Urinary bladder (tissue), 4 donors: Measurements from ENCODE around the gene NID2. TPM values are rescaled to one million over a fixed set of nuclear protein-coding genes. Genes with fewer than 3 reads are reported as not detected.

Experiments
- DNase-seq: peaks from one replicate; pipeline ENCODE4 v3.0.0-alpha.2; 2015; ENCODE audit errors: extremely low spot score
- H3K27ac ChIP-seq: one replicate; pipeline ENCODE4 v1.5.1; 2013; ENCODE audit warnings: low read depth, mild to moderate bottlenecking, moderate library complexity
- H3K36me3 ChIP-seq: one replicate; pipeline ENCODE4 v1.6.1; 2013; ENCODE audit warnings: mild to moderate bottlenecking, moderate library complexity; ENCODE audit not compliant: insufficient read depth
- H3K4me1 ChIP-seq: one replicate; pipeline ENCODE4 v1.6.1; 2013; ENCODE audit warnings: mild to moderate bottlenecking, moderate library complexity; ENCODE audit not compliant: insufficient read depth
- H3K4me3 ChIP-seq: one replicate; pipeline ENCODE4 v1.5.1; 2013; ENCODE audit warnings: low read depth, low read length
- WGBS: extraction: QIAGEN DNeasy Blood & Tissue Kit; methylation state at CpG from one replicate; pipeline ENCODE4 v1.1.7; 2013; 5-methylcytosine and 5-hydroxymethylcytosine counted together
- polyA plus RNA-seq: library from polyadenylated mRNA; stranded (reverse); fragments of 200-250 nt; gene quantifications from one replicate; pipeline ENCODE4 v1.2.3, GENCODE V29; 2013
- total RNA-seq: library from RNA; depleted of rRNA; stranded (reverse); fragments of >200 nt; gene quantifications from one replicate; pipeline ENCODE4 v1.2.3, GENCODE V29; 2014
- donor health status: healthy with polysubstance abuse.
- donor health status: healthy.

The NID2 gene
- total and polyA plus RNA-seq, 2 donors, result 12.5 to 102 TPM

DNA sequence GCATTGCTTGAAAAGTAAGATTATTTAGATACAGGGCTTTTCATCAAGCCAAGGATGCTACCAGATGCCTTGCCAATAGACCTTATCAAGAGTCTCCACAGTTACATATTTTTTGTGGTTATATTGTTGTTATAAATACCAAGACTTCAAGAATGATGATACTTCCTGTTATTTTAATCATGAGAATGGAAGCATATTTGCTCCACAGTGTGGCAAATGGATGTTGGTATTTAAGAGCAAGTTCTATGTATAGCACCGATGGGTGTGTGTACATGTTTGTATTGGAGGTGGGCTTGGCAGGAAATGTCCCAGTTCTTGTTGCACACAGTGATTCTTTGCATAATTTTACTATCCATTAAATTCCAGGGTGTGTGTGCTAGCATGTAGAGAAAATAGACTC, 4.4 kb upstream of the NID2 start:
- Histone ChIP-seq H3K36me3 (no peaks in the 10 kb centered on the region), H3K4me1 (no peaks in the 10 kb centered on the region), H3K27ac (no peak overlapping the region), H3K4me3 (no peak overlapping the region)
- DNase-seq, result no peak
- WGBS, result 58% methylated on average over 1 of the region's 1 CpG

DNA sequence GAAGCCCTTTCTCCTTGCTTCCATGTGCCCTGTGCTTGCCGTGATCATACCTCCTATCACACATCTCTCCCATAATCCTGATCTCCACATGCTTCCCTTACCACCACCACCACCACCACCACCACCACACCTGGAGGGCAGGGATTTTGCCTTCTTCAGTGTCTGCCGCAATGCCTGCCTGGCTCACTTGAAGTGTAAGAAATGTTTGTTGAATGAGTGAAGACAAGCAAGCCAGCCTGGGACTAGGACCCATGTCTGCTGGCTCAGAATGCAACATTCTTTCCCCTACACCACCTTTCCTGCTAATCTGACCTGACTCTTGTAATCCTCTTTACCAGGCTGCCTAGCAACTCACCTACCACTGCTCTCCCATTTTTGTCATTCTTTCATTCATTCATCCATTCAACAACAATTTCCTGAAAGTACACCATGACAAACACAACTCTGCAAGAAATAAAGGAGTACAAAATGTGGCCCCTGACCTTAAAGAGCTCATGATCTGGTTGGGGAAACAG, 3.5 kb upstream of the NID2 start:
- H3K36me3 ChIP-seq, result no peaks in the 10 kb centered on the region
- H3K27ac ChIP-seq, result no peak overlapping the region
- no peak overlapping the region for H3K4me3 ChIP-seq
- 92% methylated on average over 2 of the region's 2 CpGs for WGBS
- no peak for DNase-seq
- H3K4me1 ChIP-seq, result no peaks in the 10 kb centered on the region

DNA sequence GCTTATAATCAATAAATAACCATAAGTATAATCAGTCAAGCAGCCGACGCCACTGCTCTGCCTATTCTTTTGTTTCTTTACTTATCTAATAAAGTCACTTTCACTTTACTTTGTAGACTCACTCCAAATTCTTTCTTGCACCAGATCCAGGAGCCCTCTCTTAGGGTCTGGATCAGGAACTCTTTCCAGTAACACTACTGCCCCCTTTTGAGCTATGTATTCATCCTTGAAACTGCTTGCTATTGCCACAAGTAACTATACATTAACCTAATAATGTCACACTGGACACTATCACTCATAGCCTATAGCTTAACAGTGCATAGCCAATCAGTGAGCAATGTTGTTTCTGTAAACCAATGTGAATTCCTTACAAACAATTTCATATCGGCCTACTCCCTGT, 2.8 kb upstream of the NID2 start:
- H3K36me3 ChIP-seq, result no peaks in the 10 kb centered on the region
- DNase-seq, result no peak
- 52% methylated on average over 3 of the region's 3 CpGs for WGBS
- no peak overlapping the region for H3K27ac ChIP-seq
- no peaks in the 10 kb centered on the region for H3K4me1 ChIP-seq
- no peak overlapping the region for H3K4me3 ChIP-seq

DNA sequence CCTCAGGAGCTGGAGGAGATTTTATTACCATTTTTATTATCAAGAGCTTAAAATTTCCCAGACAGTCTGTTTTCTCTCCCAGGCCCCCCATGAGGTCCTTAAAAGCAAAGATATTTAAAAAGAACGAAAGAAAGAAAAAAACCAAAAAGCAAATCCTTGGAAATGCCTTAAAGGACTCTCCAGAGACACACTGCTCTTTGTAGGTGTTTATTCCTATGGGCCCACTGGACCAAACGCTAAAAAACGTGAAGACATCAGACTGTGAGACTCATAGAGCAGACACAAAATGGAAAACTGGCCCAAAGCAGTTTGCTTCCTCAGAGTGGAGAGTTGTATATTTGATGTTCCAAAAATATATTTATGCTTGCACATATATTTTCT, 1.2 kb upstream of the NID2 start:
- Histone ChIP-seq H3K4me1 (no peaks in the 10 kb centered on the region), H3K36me3 (no peaks in the 10 kb centered on the region), H3K4me3 (peak overlapping the region; percentile 66), H3K27ac (no peak overlapping the region)
- no peak for DNase-seq
- WGBS, result 43% methylated on average over 3 of the region's 3 CpGs

DNA sequence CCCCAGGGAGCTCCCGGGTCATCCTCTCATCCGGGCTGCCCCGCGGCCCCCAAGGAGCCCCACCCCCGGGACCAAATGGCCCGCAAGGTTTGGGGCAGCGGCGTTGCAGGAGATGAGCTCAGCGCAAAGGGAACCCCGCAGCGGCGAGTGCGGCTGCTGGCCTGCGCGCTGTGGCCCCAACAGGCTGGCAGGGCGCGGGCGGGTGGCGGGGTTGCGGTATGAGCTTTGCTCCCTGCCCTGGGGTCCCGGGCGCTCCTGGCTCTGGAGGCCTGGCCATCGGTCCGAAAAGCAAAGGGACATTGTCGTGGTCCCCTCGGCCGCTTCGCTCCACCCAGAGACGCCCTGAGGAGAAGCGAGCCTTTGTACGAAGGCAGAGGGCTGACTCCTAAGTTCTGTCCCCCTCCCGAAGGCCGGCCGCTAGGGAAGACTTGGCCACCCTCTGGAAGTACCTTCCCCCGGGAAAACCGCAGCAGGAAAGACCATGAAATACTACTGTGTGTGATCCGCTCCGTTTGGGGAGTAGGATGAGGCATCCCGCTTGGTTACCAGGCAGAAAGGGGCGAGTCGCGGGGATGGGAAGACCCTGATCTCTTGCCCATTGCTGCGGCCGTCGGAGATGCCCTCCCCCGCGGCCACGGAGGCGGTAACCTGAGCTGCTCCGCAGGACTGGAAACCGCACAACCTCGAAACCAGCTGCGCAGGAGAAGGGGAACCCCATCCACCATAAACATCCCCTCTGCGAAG, 620 bp upstream of the NID2 start:
- H3K4me1 ChIP-seq, result no peaks in the 10 kb centered on the region
- WGBS, result 2% methylated on average over 54 of the region's 54 CpGs
- no peaks in the 10 kb centered on the region for H3K36me3 ChIP-seq
- peak overlapping the region; percentile 66 for H3K4me3 ChIP-seq
- DNase-seq, result no peak
- H3K27ac ChIP-seq, result peak overlapping the region; percentile 79

DNA sequence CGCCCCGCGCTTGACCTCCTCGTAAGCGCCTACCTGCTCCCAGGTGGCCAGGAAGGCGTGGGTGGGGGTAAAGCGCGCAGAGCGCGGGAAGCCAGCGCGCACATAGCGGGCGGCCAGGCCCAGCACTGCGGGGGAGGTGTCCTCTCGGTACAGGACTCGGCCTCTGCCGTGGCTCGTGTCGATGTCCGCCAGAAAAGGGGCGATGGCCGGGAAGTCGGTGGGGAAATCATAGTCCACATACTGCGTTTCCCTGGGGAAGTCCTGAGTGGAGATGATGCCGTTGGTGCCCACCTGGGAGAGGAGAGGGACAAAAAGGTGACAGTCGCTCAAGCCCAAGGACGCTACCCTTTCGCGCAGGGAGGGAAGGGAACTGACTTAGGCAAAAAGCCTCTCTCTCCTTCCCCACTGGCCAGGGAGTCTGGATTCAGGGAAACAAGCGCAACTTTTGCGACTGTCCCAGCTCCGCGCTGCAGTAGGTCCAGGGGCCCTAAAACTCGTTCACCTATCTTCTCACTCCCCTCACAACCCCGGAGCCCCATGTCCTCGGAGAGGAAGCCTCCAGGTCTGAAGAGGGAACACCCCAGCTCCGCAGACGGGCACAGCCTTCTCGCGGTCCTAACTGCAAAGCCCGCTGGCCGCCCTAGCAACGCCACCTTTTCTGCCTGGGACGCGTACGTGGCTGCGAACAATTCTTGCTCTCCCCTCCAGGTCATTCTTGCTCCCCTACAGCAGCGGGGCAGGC, 815 bp downstream of the NID2 start:
- Histone ChIP-seq H3K4me1 (no peaks in the 10 kb centered on the region), H3K27ac (peak overlapping the region; percentile 40), H3K4me3 (peak overlapping the region; percentile 66), H3K36me3 (no peaks in the 10 kb centered on the region)
- 4% methylated on average over 49 of the region's 49 CpGs for WGBS
- no peak for DNase-seq

DNA sequence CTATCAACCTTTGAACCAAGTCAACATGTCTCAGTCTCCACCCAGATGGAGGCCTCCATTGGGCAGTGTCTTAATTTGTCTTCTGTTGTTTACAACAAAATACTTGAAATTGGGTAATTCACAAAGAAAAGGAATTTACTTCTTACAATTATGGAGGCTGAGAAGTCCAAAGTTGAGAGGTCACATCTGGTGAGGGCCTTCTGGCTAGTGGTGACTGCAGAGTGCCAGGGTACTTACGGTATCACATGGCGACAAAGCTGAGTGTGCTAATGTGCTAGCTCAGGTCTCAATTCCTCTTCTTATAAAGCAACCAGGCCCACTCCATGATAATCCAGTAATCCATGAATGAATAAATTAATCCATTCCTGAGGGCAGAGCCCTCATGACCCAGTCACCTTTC, 4.7 kb downstream of the NID2 start:
- DNase-seq, result no peak
- Histone ChIP-seq H3K27ac (no peak overlapping the region), H3K4me1 (no peaks in the 10 kb centered on the region), H3K36me3 (no peaks in the 10 kb centered on the region), H3K4me3 (no peak overlapping the region)
- WGBS, result 96% methylated on average over 2 of the region's 2 CpGs

DNA sequence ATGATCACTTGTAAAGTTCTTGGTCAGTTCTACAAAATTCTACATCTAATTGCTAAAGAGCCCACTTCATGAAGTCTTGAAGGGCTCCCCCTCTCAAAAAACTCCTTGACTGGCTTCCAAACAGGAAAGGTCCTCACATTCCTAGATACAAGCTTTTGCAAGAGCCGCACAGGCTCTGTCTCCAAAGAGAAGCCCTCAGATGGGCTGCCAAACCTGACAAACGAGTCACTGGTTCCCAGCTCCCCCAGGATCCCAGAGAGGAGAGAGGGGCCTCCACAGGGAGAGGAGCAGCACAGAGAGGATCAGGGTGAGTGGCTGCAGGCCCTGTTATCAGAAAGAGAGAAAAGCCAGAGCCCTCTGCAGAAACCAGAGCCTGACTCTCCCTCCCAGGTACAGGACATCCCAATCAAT, 5.8 kb downstream of the NID2 start:
- Histone ChIP-seq H3K27ac (no peak overlapping the region), H3K4me1 (no peaks in the 10 kb centered on the region)
- WGBS, result 44% methylated on average over 2 of the region's 2 CpGs

DNA sequence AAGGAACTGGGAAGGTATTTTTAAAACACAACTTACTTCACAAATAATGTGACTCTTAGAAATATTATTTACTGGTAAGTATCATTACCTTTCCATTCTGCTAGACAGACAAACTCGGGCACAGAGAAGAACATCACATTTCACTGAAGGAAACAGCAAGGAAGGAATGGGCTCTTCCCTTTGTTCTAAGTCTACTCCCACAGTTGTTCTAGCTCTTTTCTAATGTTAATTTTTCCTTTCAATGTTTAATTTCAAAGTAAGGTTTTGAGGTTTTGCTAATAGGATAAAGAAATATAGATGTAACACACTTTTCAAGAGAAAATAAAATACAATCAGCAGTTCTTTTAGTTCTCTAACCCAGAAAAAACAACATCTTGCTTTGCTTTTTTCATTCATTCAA, 7.0 kb downstream of the NID2 start:
- Histone ChIP-seq H3K36me3 (no peaks in the 10 kb centered on the region), H3K4me3 (no peak overlapping the region), H3K27ac (no peak overlapping the region), H3K4me1 (no peaks in the 10 kb centered on the region)
- no peak for DNase-seq
- WGBS, result 66% methylated on average over 1 of the region's 1 CpG

More for the DNA sequence above, 5.8 kb downstream of the NID2 start:
- no peak for DNase-seq
- Histone ChIP-seq H3K36me3 (no peaks in the 10 kb centered on the region), H3K4me3 (no peak overlapping the region)

DNA sequence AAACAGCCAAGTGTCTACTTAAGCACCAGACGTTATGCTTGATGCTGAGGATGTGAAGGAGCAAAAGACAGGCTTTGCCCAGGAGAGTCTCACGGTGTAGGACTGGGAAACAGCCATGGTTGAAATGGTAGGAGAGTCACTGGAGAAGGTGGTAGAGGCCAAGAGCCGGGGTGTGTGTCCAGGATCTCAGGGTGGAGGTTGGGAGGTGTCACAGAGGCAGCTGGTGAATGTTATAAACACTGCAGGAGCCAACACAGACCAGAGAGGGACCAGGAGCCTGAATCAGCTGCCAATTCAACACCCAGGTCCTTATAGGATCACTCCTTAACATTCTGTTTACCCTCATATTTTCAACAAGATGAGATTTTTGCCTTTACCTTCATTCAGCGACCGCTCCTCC, 7.5 kb downstream of the NID2 start:
- Histone ChIP-seq H3K4me1 (no peaks in the 10 kb centered on the region), H3K4me3 (no peak overlapping the region), H3K27ac (no peak overlapping the region), H3K36me3 (no peaks in the 10 kb centered on the region)
- no peak for DNase-seq
- 38% methylated on average over 5 of the region's 5 CpGs for WGBS

DNA sequence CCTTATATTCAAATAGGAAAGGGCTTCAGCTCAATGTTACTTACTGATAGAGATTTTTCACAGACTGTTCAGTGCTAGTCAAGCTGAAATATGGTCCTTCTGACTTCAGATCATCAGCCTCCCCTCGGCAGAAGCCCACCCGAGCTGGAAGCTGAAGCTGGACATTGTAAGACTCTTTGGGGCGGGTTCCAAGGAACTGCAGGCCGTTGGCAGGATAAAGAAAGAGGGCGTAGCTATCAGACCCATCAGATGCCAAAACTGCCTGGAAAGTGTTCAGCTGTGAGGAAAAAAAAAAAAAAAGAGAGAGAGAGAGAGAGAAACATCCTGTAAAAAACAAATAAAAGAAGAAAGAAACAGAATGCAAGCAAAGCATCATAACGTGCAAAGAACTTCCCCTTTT, 8.8 kb downstream of the NID2 start:
- WGBS, result 16% methylated on average over 6 of the region's 6 CpGs
- Histone ChIP-seq H3K4me1 (no peaks in the 10 kb centered on the region), H3K27ac (peak overlapping the region; percentile 39), H3K36me3 (no peaks in the 10 kb centered on the region), H3K4me3 (no peak overlapping the region)
- DNase-seq, result no peak

DNA sequence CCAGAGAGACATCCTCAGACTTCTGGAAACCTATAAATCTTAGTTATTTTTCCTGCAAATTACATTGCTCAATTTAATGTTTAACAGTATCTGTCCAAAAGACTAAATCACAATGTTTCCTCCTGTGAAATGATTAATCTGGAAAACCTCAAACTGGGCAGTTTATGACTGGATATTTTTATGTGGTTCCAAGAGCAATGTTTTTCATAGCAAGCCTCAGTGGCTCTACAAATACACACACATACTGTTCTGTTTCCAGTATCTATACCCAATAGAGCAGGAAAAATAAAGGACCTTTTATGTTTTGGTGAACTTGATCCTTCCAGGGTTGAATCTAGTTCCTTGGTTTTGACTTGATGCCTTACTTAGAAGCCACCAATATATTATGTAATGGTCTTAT, 9.2 kb downstream of the NID2 start:
- no peak for DNase-seq
- no peak overlapping the region for H3K4me3 ChIP-seq
- no peaks in the 10 kb centered on the region for H3K4me1 ChIP-seq
- H3K27ac ChIP-seq, result peak overlapping the region; percentile 39
- no peaks in the 10 kb centered on the region for H3K36me3 ChIP-seq

DNA sequence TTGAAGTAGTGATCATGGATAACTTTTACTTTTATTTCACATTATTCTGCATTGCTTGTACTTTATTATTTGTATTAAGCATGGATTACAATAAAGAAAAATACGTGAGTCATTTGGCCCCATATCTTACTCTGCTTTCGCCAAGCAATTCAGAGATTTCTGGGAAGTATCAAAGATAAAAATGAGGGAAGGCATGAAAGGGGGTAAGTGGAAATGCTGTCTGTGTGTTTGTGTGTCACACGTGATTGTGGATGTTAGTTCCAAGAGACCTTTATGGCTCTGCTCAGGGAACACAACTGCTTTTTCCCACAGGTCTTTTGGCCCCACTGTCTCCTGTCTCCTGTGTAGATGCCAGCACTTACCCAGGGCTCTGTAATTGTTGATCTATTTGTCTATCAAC, 10.5 kb downstream of the NID2 start:
- no peaks in the 10 kb centered on the region for H3K4me1 ChIP-seq

DNA sequence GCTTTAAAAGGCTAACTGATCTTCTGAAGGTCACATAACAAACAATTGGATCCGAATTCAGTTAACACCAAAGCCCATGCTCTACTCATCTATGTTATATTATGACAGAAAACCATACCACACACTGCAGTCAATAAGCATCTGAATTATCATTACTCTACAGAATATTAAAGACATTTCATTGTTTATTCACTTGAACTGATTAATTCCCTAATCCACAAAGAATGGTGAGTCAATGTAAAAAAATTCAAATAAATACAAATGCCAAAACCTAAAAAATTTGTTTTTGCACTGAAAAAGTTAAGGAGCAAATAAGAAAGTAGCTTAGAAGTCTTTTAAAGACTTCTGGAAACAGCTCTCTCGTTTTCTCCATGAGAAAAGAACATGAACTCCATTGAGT, 13.7 kb downstream of the NID2 start:
- DNase-seq, result no peak
- Histone ChIP-seq H3K4me3 (no peak overlapping the region), H3K27ac (no peak overlapping the region), H3K4me1 (no peaks in the 10 kb centered on the region), H3K36me3 (no peaks in the 10 kb centered on the region)
- 58% methylated on average over 2 of the region's 2 CpGs for WGBS

More for the DNA sequence above, 10.5 kb downstream of the NID2 start:
- Histone ChIP-seq H3K4me3 (no peak overlapping the region), H3K36me3 (no peaks in the 10 kb centered on the region), H3K27ac (no peak overlapping the region)
- DNase-seq, result no peak
- 48% methylated on average over 3 of the region's 3 CpGs for WGBS
